GM10266 (cell line): Measurements from ENCODE around the gene CD1D.
A peak's percentile ranks its signal among the peaks of the same experiment; 100 is the strongest.

Experiments
- DNase-seq: peaks from one replicate; pipeline ENCODE4 v3.0.0; 2012; ENCODE audit errors: extremely low spot score
- CTCF ChIP-seq: IDR thresholded peaks from 2 replicates; pipeline ENCODE4 v1.5.1; 2012; ENCODE audit warnings: mild to moderate bottlenecking, low read depth; ENCODE audit not compliant: control insufficient read depth, insufficient read depth; ENCODE audit errors: missing control alignments

Gene CD1D

GRCh38 chr1:158147869-158148268, 32.8 kb upstream of the CD1D start:
- DNase-seq: no peak
- no peak for TF ChIP-seq CTCF

GRCh38 chr1:158148468-158148867, 32.2 kb upstream of the CD1D start:
- DNase-seq: no peak
- no peak for TF ChIP-seq CTCF

- DNase-seq: no peak
- TF ChIP-seq CTCF: no peak
Observed at GRCh38 chr1:158149175-158149574, 31.5 kb upstream of the CD1D start.

- TF ChIP-seq CTCF: no peak
Observed at GRCh38 chr1:158149577-158150269, 31.0 kb upstream of the CD1D start.

GRCh38 chr1:158150523-158150922, 30.2 kb upstream of the CD1D start:
- TF ChIP-seq CTCF: no peak
- no peak for DNase-seq

More at GRCh38 chr1:158149577-158150269, 31.0 kb upstream of the CD1D start:
- peak; percentile 63 for DNase-seq

- TF ChIP-seq CTCF: no peak
- DNase-seq: no peak
Observed at GRCh38 chr1:158153179-158153578, 27.5 kb upstream of the CD1D start.

- no peak for DNase-seq
- TF ChIP-seq CTCF: no peak
Observed at GRCh38 chr1:158153746-158154444, 26.8 kb upstream of the CD1D start.
